HG03378 (cell line): ENCODE data around the gene GATA5.
"Not testable (repeated sequence)": the region's sequence is repeated elsewhere in the genome, so short reads cannot be mapped to it uniquely, and the experiment has no call there.

Source experiments
- ATAC-seq: cut with Tn5 transposase; IDR thresholded peaks from one replicate; pipeline ENCODE4 v1.9.1; 2021; ENCODE audit warnings: mild to moderate bottlenecking, moderate library complexity; ENCODE audit not compliant: unreplicated experiment

Gene GATA5

DNA sequence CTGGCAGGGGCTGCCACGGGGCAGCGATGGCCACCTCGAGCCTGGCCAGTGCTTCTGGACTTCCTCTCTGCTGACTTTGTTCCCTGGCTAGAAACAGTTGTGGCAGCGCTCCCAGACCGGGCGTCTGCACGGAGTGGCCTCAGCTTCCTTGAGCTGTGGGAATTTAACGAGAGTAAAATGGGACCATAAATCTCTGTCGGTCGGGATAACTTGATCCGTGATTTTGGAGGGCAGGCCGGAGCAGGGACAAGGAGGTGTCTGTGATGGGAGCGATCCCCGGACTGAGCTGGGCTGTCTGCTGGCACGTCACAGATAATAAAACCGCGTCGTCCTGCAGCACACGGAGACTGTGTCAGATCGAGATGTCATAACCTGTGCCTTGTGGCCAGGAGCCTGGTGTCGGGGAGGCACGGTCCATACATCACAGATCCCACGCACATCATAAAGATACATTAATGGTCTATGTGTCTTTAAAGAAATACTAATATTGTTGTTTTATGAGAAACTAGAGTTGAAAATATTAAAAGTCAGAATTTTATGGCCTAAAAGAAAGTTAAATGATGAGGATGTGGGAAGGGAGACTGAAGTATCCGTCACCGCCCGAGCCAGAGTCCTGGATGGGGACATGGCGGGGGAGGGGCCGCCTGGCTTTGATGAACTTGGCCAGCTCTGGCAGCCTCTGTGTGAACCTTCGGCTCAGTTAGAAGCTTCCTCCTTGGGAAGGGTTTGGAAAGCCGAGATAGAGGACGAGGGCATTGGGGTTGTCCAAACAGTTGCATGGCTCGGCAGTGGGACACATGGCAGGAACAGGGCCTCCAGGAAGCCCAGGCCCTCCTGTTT is 41.9 kb downstream of the GATA5 start:
- ATAC-seq: no peak

DNA sequence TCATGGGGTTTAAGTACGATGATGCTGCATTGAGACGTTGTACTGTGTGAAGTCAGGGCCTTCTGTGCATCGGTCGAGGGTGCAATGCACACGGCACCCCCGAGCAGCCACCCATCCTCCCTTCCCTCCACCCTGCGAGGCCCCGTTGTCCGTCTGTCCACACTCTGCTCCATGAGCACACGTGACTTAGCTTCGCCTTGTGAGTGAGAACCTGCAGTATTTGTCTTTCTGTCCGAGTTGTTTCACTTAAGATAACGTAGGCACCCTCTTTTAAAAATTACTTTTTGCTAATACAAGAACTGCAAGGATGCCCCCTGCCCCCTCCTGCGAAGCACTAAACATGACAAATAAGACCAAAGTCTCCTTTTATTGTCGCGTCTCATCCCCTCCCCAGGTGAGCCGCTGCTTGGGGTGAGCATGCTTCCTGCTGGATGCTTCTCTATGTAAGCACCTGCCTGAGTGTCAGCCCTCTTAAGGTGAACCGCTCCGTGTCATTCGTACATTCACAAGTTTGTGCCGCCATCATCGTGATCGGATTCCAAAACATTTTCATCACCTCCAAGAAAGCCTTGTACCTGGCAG is 44.8 kb downstream of the GATA5 start:
- ATAC-seq: no peak

DNA sequence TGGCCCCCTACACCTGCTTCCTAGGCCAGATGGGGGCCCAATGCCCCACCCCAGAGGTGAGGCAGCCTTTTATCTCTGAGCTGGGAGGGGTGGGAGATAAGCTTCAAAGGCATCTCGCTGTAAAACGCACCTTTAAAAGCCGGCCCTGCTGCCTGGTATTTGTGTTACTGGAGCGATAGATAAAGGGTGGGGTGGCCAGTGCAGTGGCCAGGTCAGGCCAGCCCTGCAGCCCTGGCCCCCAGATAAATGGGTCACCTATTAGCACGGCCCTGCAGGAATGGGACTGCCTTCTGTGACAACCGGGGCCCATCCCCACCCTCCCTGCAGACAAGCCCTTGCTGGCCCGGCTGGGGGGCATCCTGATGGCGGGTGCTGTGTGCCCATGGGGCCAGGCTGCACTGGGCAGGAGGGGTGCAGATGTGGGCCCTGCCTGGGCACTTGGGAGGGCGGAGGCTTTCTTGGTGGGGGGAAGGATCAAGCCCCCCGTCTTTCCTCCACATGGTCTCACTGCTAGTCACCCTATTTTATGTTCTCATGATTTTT is 45.4 kb downstream of the GATA5 start:
- no peak for ATAC-seq

DNA sequence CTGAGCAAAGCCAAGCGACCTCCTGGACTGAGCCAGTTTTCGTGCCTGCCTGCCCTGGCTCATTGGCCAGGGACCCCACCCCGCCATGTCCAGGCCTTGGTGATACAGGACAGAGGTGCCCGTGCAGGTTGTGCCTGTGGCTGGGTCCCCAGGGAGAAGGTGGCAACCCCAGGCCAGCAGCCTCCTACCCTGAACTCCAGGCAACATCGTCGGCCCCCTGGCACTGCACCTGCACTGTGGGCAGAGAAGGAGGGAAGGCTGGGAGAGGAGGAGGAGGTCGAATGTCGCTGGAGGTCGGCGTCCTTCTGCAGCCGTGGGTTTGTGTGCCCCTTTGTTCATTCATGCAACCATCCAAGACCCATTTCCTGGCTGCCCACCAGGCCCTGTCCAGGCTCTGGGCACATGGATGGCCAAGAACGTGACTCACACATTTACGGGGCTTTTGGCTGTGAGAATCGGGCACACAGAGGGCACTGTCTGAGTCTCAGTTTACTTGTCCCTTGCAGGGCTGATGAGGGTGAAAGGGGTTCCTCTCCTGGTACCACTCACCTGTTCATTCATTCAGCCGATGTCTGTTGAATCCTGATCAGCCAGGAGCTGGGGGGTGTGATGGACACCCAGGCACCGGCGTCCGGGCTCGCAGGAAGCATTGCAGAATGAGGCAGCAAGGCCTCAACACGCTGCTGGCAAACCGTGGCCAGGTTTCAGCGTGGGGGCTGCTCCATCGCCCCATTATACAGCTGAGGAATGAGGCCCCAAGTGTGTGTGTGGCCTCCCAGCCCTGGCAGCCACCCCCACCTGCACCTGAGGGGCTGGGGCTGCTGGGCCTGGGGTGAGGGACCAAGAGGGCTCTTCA is 46.1 kb downstream of the GATA5 start:
- ATAC-seq: no peak

DNA sequence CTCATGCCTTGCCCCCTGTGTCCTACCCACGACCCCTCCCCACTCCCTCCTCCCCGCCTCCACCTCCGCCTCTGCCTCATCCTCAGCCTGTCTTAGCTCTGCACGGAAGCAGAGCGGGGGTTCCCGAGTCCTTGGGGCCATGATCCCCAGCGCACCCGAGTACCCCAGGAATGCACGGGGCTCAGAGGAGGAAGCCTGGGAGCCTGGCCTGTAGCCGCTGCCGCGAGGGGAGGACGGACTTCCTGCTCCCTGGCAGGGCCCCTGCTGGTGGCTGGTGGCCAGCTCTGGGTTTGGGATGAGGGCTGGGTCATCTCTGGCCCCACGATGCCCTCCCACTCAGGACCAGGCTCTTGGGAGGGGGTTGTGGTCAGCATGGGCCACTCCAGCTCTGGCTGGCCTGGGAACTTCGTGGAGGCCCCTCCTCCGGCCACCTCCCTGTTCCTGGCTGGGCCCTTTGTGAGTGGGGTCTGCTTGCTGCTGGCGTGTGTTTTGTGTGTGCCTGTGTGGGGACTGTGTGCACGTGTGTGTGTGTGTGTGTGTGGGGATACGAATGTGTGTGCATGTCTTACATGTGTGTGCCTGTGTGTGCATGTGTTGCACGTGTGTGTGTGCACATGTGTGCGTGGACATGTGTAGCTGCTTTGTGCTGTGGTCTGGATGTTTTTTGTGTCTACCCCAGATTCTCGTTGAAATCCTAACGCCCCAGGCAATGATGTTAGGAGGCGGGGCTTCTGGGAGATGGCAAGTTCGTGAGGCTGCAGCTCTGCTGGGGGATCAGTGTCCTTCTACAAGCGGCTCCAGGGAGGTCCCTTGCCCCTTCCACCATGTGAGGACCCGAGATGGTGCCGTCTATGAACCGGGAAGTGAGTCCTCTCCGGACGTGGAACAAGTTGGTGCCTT is 47.1 kb downstream of the GATA5 start:
- ATAC-seq: no peak

DNA sequence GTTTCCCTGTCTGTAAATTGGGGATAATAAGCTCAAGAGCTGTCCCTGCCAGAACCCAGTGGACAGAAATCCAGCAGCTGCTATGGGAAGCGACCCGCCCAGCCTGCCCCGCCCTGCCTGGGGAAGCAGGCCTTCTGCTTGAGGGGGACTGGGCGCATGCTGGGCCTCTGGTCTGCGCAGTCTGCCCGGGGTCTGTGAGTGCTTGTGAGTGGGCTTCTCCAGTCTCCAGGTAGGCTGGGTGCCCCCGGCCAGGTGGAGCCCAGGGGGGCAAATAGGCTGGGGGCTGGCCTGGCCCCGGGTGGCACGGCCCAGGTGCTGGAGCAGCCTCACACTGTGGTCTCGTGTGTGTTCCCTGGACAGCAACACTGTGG is 47.8 kb downstream of the GATA5 start:
- ATAC-seq: no peak

DNA sequence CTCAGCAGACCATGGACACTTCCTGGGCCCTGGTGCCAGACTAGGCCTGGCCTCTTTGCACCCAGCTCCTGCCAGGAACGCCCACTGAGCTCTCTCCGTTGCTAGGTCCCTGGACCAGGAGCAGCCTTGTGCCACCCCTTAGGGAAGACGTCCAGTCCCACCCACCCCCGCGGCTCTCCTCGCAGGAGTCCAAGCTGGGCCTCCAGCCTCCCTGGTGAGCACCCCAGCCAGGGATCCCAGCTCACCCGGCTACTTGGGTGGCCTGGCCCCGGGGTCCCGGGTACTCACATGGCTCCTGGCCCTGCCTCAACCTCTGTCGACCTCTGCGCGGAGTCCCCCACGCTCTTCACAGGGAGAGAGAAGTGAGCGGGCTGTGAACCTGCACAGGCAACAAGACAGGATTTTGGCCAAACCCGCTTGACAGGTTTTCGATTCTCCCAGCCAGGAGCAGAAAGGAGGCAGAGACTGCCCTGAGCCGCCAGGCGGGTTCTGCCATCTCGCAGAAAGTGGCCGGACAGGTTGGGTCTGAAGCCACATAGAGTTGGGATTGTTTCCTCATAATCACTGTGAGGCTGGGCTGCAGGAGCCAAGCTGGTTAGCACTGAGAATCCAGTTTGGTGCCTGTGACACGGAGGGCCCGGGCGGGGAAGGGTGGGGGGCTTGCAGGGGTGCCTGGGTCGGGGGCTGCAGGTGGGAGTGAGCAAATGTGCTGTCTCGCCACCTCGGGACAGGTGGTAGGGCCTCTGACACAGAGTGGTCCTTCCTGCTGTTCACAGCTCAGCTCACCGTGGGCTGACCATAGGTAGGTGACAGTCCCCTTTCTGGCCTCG is 48.4 kb downstream of the GATA5 start, which contains the start of gene RBBP8NL:
RBBP8NL (minus strand) TSS at position 368 of the 830 bp plus-strand sequence. CDS start 7,892 bp downstream, outside the sequence.
- ATAC-seq: no peak

DNA sequence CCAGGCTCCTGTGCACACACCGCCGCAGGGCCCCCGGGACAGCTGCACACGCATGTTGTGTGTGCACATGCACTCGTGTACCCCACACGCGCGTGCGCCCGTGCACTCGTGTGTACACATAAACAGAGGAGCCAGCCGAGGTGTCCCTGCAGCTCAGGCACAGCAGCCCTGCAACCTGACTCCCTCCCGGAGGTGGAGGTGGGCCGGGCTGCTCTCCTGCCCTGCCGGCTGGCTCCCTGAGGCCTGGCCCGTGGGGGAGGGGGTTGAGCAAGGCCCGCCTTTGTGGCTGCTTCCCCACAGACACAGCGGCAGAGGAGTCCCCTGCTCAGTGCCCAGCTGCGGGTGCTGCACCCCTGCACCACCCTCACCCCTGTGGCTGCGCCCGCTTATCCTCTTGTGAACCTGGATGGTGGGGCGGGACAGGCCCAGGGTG is 49.1 kb downstream of the GATA5 start:
- ATAC-seq: no peak

DNA sequence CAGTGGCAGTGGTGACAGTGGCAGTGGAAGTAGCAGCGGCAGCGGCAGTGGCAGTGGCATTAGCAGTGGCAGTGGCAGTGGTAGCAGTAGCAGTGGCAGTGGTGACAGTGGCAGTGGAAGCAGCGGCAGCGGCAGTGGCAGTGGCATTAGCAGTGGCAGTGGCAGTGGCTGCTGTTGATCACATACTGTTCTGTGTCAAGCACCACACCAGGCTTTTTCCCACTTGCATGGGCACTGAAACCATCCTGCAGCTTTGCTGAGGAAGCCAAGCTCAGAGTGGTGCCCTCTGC is 49.8 kb downstream of the GATA5 start:
- not testable (repeated sequence) for ATAC-seq

DNA sequence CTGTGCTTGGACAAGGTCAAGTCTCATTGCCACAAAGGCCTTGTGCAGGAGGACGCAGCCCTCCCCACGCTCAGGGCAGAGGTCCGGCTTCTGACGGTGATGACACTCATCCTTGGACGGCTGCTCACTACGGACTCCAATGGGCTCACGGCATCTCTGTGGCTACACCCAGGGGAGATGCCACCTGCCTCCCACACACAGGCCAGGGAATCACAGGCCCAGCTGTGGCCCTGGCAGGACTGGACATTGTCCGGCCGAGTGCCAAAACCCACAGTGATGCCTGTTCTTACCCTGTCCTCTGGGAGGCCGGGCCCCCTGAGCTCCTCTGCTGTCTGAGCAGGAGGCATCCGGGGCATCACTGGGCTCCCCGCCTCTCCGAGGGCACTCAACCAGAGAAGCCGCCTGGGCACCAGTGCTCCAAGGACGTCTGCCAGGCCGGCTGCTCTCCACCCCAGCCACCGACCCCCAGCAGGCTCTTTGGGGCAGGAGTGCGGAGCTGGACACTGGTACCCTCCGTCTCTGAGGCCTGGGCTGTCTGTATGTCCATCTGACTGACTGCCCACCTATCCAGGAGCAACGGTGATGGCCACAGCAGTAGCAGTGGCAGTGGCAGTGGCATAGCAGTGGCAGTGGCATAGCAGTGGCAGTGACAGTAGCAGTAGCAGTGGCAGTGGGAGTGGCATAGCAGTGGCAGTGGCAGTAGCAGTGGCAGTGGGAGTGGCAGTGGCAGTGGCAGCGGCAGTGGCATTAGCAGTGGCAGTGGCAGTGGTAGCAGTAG is 50.3 kb downstream of the GATA5 start:
- no peak for ATAC-seq

DNA sequence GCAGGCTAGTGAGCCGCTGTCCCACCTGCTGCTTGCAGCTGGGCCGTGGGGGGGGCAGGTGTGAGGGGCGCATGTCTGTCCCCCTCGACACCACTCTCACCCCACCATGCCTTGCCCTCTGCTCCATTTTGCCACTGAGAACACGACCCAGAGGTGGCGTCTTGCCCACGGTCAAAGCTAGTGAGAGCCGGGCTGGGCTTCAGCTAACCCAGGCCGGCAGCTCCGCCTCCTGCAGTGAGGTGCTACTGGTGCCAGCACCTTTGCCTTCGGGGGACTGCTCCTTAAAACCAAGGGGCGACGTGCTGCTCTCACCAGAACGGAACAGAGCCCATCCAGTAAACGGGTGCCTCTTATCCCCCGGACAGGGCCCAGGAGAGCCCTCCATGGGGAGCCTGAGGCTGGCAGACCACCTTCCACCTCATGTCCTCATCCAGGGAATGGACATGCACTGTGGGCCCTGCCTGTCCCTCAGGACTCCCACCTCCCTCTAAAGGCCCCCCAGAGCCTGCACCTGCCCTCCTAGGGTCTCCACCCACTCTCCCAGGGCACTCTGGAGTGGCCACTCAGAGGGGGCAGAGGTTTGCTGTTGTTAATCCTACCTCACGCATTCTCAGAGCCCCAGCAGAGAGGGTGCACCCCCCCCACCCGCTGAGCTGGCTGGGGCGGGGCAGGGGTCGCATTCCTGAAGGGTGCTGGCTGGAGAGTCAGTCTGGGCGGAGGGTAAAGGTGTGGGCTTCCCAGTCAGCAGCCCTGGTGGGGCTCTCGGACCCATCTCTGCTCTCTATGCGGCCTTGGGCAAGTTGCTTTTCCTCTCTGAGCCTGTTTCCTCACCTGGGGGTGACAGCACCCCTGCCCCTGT is 51.3 kb downstream of the GATA5 start:
- no peak for ATAC-seq

DNA sequence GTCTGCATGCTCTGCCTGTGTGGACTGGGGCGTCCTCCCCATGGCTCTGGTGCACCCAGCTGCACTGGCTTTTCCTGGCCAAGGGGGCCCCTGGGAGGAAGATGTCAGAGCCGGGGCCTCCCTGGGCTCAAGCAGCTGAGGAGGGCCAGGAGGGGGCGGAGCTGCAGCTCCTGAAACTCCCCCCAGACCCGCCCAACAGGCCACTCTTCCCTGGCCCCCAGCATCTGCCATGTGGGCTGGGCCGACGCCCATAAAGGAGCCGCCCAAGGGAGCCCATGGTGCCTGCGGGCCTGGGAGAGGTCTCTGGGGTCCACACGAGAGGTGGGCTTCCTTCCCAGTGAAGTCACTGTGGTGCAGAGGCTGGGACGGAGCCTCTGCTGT is 52.5 kb downstream of the GATA5 start:
- ATAC-seq: no peak

DNA sequence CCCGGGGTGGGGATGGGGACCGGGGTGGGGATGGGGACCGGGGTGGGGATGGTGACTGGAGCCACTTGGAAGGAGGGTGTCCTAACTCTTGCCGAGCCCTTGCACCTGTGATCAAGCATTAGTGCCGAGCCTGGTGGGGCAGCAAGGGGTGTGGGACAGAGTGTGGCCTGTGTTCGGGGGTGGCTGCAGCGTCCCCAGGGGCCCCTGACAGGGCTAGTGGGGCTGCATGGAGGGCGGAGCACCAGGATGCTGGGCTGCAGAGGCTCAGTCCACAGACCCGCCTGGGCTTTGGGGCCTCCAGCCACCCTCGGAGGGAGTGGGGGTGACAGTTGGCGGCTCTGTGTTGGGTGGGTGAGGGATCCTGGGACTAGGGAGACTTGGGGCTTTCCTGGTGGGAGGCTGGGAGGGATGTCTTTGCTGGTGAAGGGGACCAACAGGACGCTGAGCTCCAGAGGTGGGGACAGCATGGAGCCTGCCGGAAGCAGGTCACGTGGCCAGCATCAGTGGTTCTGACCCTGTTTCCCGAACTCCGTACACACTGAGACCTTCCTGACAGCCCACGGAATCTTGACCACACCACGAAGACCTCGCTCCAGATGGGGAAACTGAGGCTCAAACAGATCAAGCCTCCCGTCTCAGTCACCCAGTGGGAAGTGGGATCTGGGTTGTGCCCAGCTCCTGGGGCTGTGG is 53.0 kb downstream of the GATA5 start:
- no peak for ATAC-seq

DNA sequence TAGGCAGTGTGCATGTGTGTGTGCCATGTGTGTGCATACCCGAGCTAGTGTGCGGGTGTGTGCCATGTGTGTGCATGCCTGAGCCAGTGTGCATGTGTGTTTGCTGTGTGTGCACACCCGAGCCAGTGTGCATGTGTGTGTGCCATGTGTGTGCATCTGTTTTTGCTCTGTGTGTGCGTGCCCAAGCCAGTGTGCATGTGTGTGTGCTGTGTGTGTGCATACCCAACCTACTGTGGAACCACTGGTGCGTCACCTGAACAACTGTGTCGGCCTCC is 54.1 kb downstream of the GATA5 start:
- ATAC-seq: no peak

DNA sequence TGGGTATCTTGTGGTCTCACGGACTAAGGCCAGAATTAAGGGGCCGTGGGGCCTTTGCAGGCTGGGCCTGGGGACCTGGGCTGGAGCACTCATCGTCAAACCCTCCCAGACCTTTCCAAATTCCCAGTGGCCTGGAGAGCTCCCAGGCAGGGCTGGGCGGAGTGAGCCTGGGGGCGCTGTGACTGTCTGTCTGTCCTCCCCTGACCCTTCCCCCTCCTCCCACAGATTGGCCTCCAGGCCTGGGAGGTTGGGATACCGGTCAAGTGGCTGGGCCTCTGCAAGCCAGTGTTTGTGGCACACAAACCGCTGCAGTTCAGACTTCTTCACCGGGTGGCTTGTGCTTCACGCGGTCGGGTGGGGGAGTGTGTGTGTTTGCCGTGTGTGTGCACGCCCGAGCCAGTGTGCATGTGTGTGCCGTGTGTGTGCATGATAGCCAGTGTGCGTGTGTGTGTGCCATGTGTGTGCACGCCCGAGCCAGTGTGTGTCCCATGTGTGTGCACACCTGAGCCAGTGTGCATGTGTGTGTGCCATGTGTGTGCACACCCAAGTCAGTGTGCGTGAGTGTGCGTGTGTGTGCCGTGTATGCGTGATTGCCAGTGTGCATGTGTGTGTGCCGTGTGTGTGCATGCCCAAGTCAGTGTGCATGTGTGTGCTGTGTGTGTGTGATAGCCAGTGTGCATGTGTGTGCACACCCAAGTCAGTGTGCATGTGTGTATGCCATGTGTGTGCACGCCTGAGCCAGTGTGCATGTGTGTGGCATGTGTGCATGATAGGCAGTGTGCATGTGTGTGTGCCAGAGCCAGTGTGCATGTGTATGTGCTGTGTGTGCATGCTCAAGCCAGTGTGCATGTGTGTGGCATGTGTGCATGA is 54.7 kb downstream of the GATA5 start:
- ATAC-seq: no peak

DNA sequence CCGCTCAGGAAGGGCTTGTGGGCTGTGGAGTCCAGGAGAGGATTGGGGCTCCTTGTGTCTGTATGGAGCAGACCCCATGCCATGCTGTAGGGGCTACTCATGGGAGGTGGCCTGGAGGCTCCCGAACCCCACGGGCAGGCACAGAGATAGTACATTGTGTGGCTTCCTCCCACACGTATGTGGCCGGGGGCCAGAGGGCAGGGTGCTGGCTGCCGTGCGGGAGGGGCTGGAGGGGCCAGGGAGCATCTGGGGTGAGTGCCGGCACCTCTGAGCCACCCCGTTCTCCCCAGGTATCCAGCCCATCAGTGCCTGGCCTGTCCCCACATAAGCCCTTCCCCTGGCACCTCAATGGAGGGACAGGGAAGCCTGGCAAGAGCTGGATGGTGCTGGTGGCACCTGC is 56.0 kb downstream of the GATA5 start:
- ATAC-seq: no peak
